BE2C (cell line): ENCODE data around the gene CCDC137.

Source experiments
- DNase-seq: peaks from one replicate; pipeline ENCODE4 v3.0.0-alpha.2; 2020
- H3K27me3 ChIP-seq: fragments of 250-450 bp; sonication (Bioruptor Pico); 2 replicates; pipeline ENCODE4 v1.5.1; 2020; ENCODE audit warnings: mild to moderate bottlenecking
- H3K36me3 ChIP-seq: fragments of 250-450 bp; sonication (Bioruptor Pico); 2 replicates; pipeline ENCODE4 v1.5.1; 2020; ENCODE audit warnings: mild to moderate bottlenecking
- H3K4me1 ChIP-seq: fragments of 250-450 bp; sonication (Bioruptor Pico); 2 replicates; pipeline ENCODE4 v1.5.1; 2020
- H3K4me3 ChIP-seq: 2 replicates; pipeline ENCODE4 v1.5.1; 2011; ENCODE audit warnings: low read depth, low read length
- H3K9me3 ChIP-seq: fragments of 250-450 bp; sonication (Bioruptor Pico); 2 replicates; pipeline ENCODE4 v1.5.1; 2020
- TF ChIP-seq, protein P1 (sequence below): IDR thresholded peaks from 2 replicates; pipeline ENCODE4 v1.5.1; 2012; ENCODE audit warnings: mild to moderate bottlenecking, low read depth, low read length

Gene CCDC137

DNA sequence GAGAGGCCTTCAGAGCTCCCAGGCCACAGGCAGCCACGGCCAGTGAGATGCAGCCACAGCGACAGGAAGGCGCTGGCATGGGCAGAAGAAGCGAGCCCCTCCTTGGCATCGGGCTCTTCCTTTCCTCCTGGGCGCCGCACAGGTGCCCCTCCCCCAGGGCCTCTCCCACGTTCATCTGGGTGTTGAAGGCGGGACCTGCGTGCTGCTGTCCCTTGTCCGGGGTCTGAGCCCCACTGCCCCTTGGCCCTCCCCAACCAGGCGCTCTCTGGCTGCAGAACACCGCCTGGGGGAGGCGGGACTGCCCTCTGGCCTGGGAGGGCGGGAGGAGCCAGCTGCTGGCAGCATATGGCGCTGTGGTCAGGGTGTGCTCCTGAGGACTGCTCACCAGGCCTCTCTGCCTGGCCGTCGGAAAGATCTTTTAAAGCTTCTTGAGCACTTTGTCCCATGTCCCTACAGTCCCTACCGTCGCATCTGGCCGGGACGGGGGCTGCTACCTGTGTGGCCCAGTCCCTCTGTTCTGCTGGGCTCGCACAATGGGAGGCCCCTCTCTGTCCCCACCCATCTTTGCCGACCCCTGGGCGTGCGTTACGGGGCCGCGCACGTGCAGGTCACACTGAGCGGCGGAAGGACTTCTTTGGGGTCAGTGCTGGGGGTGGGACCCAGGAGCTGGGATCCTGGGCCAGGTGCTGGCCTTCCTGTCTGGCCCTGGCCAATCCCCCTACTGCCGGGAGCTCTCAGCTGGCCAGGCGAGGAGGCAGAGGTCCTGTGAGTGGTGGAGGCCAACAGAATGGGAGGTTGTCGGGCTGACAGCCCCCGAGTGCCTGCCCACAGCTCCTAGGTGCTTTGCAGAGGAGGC, 47.2 kb downstream of the CCDC137 start:
- TF ChIP-seq, protein P1, sequence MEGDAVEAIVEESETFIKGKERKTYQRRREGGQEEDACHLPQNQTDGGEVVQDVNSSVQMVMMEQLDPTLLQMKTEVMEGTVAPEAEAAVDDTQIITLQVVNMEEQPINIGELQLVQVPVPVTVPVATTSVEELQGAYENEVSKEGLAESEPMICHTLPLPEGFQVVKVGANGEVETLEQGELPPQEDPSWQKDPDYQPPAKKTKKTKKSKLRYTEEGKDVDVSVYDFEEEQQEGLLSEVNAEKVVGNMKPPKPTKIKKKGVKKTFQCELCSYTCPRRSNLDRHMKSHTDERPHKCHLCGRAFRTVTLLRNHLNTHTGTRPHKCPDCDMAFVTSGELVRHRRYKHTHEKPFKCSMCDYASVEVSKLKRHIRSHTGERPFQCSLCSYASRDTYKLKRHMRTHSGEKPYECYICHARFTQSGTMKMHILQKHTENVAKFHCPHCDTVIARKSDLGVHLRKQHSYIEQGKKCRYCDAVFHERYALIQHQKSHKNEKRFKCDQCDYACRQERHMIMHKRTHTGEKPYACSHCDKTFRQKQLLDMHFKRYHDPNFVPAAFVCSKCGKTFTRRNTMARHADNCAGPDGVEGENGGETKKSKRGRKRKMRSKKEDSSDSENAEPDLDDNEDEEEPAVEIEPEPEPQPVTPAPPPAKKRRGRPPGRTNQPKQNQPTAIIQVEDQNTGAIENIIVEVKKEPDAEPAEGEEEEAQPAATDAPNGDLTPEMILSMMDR, result no peak
- peaks cover 5% of the 10 kb centered on the region; the same call in 1 of the 2 replicates for H3K4me1 ChIP-seq
- peaks cover 16% of the 10 kb centered on the region for H3K36me3 ChIP-seq
- H3K27me3 ChIP-seq, result no peaks in the 10 kb centered on the region
- H3K4me3 ChIP-seq, result peak overlapping the region; percentile 78
- DNase-seq, result no peak
- H3K9me3 ChIP-seq, result no peaks in the 10 kb centered on the region

DNA sequence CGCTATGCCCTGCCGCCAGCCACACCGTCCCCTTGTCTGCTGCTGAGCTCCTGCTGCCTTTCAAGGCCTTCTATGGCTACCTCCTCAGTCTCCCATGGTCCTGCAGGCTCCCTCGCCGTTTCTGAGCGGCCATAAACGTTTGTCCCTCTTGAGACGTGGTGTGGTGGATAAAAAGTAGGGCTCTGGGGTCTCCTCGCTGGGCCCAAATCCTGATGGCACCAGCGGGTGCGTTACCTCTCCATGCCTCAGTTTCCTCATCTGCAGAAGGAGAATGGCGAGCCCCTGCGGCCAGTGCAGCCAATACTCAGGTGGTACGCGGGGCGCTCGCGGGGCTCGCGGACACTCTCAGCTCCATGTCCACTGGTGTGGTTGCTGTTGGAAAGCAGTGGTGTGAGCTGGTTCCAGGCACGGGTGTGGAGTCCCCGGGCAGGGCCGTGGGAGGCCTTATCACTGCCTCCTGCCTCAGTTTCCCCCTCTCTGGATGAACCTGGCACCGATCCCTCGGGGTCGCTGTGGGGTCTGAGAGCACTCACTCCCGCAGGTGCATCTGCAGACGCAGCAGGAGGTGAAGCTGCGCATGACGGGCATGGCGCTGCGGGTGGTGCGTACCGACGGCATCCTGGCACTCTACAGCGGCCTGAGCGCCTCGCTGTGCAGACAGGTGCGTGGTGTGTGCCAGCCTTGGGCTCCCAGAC, 48.0 kb downstream of the CCDC137 start:
- peaks cover 14% of the 10 kb centered on the region for H3K36me3 ChIP-seq
- H3K4me3 ChIP-seq, result no peak overlapping the region
- no peaks in the 10 kb centered on the region for H3K27me3 ChIP-seq
- no peak for DNase-seq
- H3K4me1 ChIP-seq, result peaks cover 5% of the 10 kb centered on the region; the same call in 1 of the 2 replicates
- TF ChIP-seq, protein P1, result no peak
- no peaks in the 10 kb centered on the region for H3K9me3 ChIP-seq

DNA sequence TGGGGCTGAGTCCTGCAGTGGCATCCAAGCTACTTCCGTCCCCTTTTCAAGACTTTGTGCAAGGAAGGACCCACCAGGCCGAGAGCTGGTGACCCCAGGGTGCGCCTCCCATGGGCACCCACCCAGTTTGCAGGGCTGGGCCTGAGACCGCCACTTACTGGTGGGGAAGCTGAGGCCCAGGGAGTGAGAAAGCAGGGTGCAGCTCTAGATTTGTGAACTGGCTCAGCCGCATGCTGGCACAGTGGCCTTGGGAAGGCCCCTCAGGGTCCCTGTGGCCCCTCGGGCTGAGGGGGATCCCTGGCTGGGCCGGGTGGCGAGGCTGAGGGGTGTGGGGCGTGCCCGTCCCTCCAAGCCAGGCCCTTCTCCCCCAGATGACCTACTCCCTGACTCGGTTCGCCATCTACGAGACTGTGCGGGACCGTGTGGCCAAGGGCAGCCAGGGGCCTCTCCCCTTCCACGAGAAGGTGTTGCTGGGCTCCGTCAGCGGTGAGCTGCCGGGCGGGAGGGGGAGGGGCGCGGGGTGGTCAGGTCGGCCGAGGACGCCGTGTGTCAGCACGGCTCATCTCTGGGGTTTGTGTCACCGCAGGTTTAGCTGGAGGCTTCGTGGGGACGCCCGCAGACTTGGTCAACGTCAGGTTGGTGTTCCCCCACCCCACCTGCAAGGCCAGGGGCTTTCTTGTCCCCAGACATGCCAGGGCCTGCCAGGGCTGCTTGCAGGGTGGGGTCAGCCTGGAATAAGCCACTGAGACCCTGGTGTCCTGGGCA, 48.8 kb downstream of the CCDC137 start:
- no peak for DNase-seq
- Histone ChIP-seq H3K36me3 (peaks cover 14% of the 10 kb centered on the region), H3K4me1 (peaks cover 5% of the 10 kb centered on the region; the same call in 1 of the 2 replicates), H3K4me3 (no peak overlapping the region), H3K27me3 (no peaks in the 10 kb centered on the region), H3K9me3 (no peaks in the 10 kb centered on the region)
- TF ChIP-seq, protein P1, result no peak

DNA sequence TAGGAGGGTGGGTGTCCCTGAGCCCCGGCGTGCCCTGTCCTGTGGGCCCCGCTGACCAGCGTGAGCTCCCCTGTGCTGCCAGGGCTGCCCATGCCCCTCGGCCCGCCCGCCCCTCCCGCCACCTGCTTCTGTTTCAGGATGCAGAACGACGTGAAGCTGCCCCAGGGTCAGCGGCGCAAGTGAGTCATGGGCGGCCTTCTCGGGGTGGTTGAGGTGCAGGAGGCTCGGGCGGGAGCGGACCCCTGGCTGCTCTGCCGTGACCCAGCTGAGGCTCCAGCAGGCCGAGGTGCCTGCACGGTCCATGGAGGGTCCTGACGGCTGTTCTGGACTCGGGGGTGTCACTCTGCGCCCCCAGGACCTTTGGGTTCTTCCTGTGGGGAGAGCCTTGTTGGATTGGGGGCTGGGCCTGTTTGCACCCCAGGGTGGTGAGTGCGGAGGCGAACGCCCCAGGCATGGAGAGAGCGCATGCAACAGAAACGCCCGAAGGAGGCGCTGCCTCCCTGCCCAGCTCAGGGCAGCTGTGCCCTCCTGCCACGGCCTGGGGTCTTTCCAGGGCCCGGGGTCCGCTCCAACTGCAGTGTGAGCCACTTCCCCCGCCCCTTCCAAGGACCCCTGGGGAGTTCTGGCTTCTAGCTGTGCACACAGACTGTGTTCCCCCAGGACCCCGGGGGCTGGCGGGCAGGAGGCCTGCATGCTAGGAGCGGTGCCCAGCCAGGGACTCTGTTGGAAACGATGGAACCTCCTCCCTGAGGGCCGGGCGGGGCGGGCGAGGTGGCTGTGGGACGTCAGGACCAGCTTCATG, 49.5 kb downstream of the CCDC137 start:
- DNase-seq, result no peak
- TF ChIP-seq, protein P1, result no peak
- Histone ChIP-seq H3K4me1 (peaks cover 2% of the 10 kb centered on the region; the same call in 1 of the 2 replicates), H3K4me3 (no peak overlapping the region), H3K9me3 (no peaks in the 10 kb centered on the region), H3K27me3 (no peaks in the 10 kb centered on the region), H3K36me3 (peaks cover 14% of the 10 kb centered on the region)

DNA sequence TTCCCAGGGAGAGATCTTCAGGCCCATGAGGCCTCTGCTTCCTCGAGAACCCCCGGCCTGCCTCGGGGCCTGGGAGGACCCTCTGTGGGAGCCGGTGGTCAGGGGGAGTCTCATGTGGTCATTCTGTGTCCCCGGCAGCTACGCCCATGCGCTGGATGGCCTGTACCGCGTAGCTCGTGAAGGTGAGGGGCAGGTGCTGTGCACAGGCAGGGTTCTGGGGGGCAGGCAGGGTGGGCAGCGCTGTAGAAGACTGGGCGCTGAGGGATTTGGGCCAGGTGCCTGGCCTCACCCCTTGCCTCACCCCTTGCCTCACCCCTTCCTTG, 50.1 kb downstream of the CCDC137 start:
- DNase-seq, result no peak
- Histone ChIP-seq H3K27me3 (no peaks in the 10 kb centered on the region), H3K36me3 (peaks cover 14% of the 10 kb centered on the region), H3K4me1 (no peaks in the 10 kb centered on the region; the same call in 1 of the 2 replicates), H3K4me3 (no peak overlapping the region), H3K9me3 (no peaks in the 10 kb centered on the region)
- TF ChIP-seq, protein P1, result no peak
